CD4-positive, alpha-beta memory T cell (primary cell): ENCODE measurements around the gene CEP97. TPM values are rescaled to one million over a fixed set of nuclear protein-coding genes. Genes with fewer than 3 reads are reported as not detected.

Experiments used
- CTCF ChIA-PET: fragments of 350-600 bp; sonication (Branson Sonifier 250); formaldehyde crosslinking; loops from one replicate; lab custom pipeline; 2021; ENCODE audit warnings: inconsistent platforms; ENCODE audit not compliant: partially characterized antibody; lab: Charles Lee
- POLR2A ChIA-PET: fragments of 350-600 bp; sonication (Branson Sonifier 250); formaldehyde crosslinking; loops from one replicate; lab custom pipeline; 2021; ENCODE audit not compliant: partially characterized antibody; lab: Charles Lee
- DNase-seq, 5 donors: peaks; one replicate each; pipeline versions ENCODE4 v3.0.0 to v3.0.0-alpha.2; 2020 to 2022; ENCODE audit warnings: mixed read lengths in 1 of 5
- H3K27ac ChIP-seq: one replicate; pipeline ENCODE4 v1.7.0; 2013; ENCODE audit warnings: low read depth, low read length
- H3K27me3 ChIP-seq: 2 replicates; pipeline ENCODE4 v1.7.0; 2013; ENCODE audit warnings: mild to moderate bottlenecking, low read length, moderate library complexity; ENCODE audit not compliant: insufficient read depth
- H3K36me3 ChIP-seq: 2 replicates; pipeline ENCODE4 v1.7.0; 2013; ENCODE audit warnings: mild to moderate bottlenecking, low read length, moderate library complexity; ENCODE audit not compliant: insufficient read depth
- H3K4me1 ChIP-seq: 2 replicates; pipeline ENCODE4 v1.7.0; 2013; ENCODE audit warnings: mild to moderate bottlenecking, low read length, moderate library complexity; ENCODE audit not compliant: insufficient read depth
- H3K4me3 ChIP-seq, 2 donors: one replicate each; pipeline ENCODE4 v1.7.0; 2013; ENCODE audit warnings: low read length in 2 of 2, mild to moderate bottlenecking in 1 of 2
- H3K9me3 ChIP-seq, 2 donors: one replicate each; pipeline ENCODE4 v1.7.0; 2013; ENCODE audit warnings: low read length in 2 of 2, control low read depth in 1 of 2; ENCODE audit not compliant: control insufficient read depth in 1 of 2
- H3K27ac Mint-ChIP-seq, 7 donors: one replicate each; pipeline ENCODE4 v1.8.0; 2020 to 2021; ENCODE audit warnings: mixed read lengths in 7 of 7, mild to moderate bottlenecking in 6 of 7, inconsistent platforms in 3 of 7, moderate library complexity in 3 of 7
- H3K27me3 Mint-ChIP-seq, 2 donors: one replicate each; pipeline ENCODE4 v1.8.0; 2020 to 2021; ENCODE audit warnings: mixed read lengths in 2 of 2
- H3K36me3 Mint-ChIP-seq, 2 donors: one replicate each; pipeline ENCODE4 v1.8.0; 2020 to 2021; ENCODE audit warnings: mixed read lengths in 2 of 2, inconsistent platforms in 1 of 2, mild to moderate bottlenecking in 1 of 2
- H3K4me1 Mint-ChIP-seq, 4 donors: one replicate each; pipeline ENCODE4 v1.8.0; 2020 to 2021; ENCODE audit warnings: mixed read lengths in 4 of 4, mild to moderate bottlenecking in 1 of 4
- H3K4me3 Mint-ChIP-seq, 8 donors: one replicate each; pipeline ENCODE4 v1.8.0; 2020 to 2021; ENCODE audit warnings: mixed read lengths in 8 of 8, mild to moderate bottlenecking in 7 of 8, moderate library complexity in 6 of 8, inconsistent platforms in 3 of 8
- H3K9me3 Mint-ChIP-seq, 8 donors: one replicate each; pipeline ENCODE4 v1.8.0; 2020 to 2021; ENCODE audit warnings: mixed read lengths in 8 of 8, mild to moderate bottlenecking in 5 of 8, inconsistent platforms in 3 of 8, moderate library complexity in 1 of 8
- intact Hi-C: fragments of 100-400 bp; cut with micrococcal nuclease; formaldehyde crosslinking; loops from one replicate; pipeline ENCODE4 v1.15.1; 2023
- polyA plus RNA-seq, 2 donors: library from polyadenylated mRNA; unstranded; fragments of 300-500 nt; fragmentation: Illumina TruSeq; gene quantifications; one replicate each; pipeline ENCODE4 v1.2.3, GENCODE V29; 2021
- total RNA-seq, 2 experiments: library from RNA; stranded (reverse); gene quantifications; one replicate each; pipeline ENCODE4 v1.2.3, GENCODE V29; 2021

Gene CEP97
- total and polyA plus RNA-seq, 4 experiments from 2014 or later: 3.7 to 16.8 (median 10.0) TPM

- H3K9me3 ChIP-seq: no peaks in the 10 kb centered on the region
- peak overlapping the region in 4 of 7 donors; percentile 33 to 71 (median 56) for H3K27ac Mint-ChIP-seq
- H3K4me1 ChIP-seq: peaks cover 22% of the 10 kb centered on the region
- H3K27ac ChIP-seq: no peak overlapping the region
- H3K9me3 Mint-ChIP-seq: peaks cover 0 to 1% (median 0%) of the 10 kb centered on the region in 8 donors
- H3K4me1 Mint-ChIP-seq: peaks cover 22 to 48% (median 28%) of the 10 kb centered on the region in 4 donors
- no peaks in the 10 kb centered on the region for H3K27me3 ChIP-seq
- H3K36me3 Mint-ChIP-seq: peaks cover 55 to 64% of the 10 kb centered on the region in 2 donors
- no peak for DNase-seq
- H3K36me3 ChIP-seq: peaks cover 10% of the 10 kb centered on the region
- no peak overlapping the region for H3K4me3 ChIP-seq
- intact Hi-C loops: no loop called here
- H3K27me3 Mint-ChIP-seq: no peaks in the 10 kb centered on the region
- ChIA-PET POLR2A (no interaction called here), CTCF (interaction anchor here (1.0 to 15.7 kb wide), 10 partner anchors 10 to 425 kb away, joined by 3 to 573 read pairs (median 14); partner anchors contain the start of gene CEP97)
- no peak overlapping the region for H3K4me3 Mint-ChIP-seq
Measured at GRCh38 chr3:101801174-101801573, 76.8 kb downstream of the CEP97 start.

GRCh38 chr3:101802179-101802578 lies 77.8 kb downstream of the CEP97 start:
- Histone ChIP-seq H3K9me3 (no peaks in the 10 kb centered on the region), H3K36me3 (peaks cover 10% of the 10 kb centered on the region), H3K4me3 (no peak overlapping the region), H3K27ac (no peak overlapping the region), H3K4me1 (peaks cover 13% of the 10 kb centered on the region), H3K27me3 (no peaks in the 10 kb centered on the region)
- intact Hi-C loops: no loop called here
- Mint-ChIP-seq H3K4me3 (no peak overlapping the region), H3K27ac (peak overlapping the region; percentile 22 to 85 (median 66)), H3K4me1 (peaks cover 14 to 40% (median 21%) of the 10 kb centered on the region in 4 donors), H3K9me3 (no peaks in the 10 kb centered on the region), H3K36me3 (peaks cover 50 to 60% of the 10 kb centered on the region in 2 donors), H3K27me3 (no peaks in the 10 kb centered on the region)
- no peak for DNase-seq
- ChIA-PET CTCF (interaction anchor here (0.6 to 15.7 kb wide), 37 partner anchors 9 to 735 kb away, joined by 3 to 573 read pairs (median 6); partner anchors contain the start of genes CEP97, NFKBIZ and NXPE3), POLR2A (interaction anchor here (1.0 to 1.3 kb wide), 2 partner anchors 23 to 48 kb away, joined by 5 read pairs; partner anchors contain the start of genes NFKBIZ and NXPE3)

- Mint-ChIP-seq H3K27me3 (no peaks in the 10 kb centered on the region), H3K4me3 (peak overlapping the region in 4 of 8 donors; percentile 8 to 66 (median 32)), H3K9me3 (no peaks in the 10 kb centered on the region), H3K36me3 (peaks cover 46 to 62% of the 10 kb centered on the region in 2 donors), H3K4me1 (peaks cover 14 to 36% (median 20%) of the 10 kb centered on the region in 4 donors), H3K27ac (peak overlapping the region; percentile 56 to 85 (median 66))
- peaks cover 13% of the 10 kb centered on the region for H3K4me1 ChIP-seq
- peak overlapping the region; percentile 18 for H3K27ac ChIP-seq
- ChIA-PET CTCF (interaction anchor here (0.6 to 15.7 kb wide), 43 partner anchors 8 to 750 kb away, joined by 3 to 573 read pairs (median 5); partner anchors contain the start of genes CEP97, NFKBIZ and NXPE3), POLR2A (interaction anchor here (1.0 to 1.3 kb wide), 3 partner anchors 24 to 47 kb away, joined by 3 to 5 read pairs (median 5); partner anchors contain the start of genes NFKBIZ and NXPE3)
- H3K4me3 ChIP-seq: no peak overlapping the region
- no peaks in the 10 kb centered on the region for H3K9me3 ChIP-seq
- peak; percentile 64 to 77 (median 71) for DNase-seq
- intact Hi-C loops: loop anchor here (1.0 kb wide), 2 partner anchors 108 to 733 kb away; no protein-coding TSS in a partner anchor
- H3K36me3 ChIP-seq: peaks cover 10% of the 10 kb centered on the region
- no peaks in the 10 kb centered on the region for H3K27me3 ChIP-seq
Measured at GRCh38 chr3:101803173-101803782, 78.9 kb downstream of the CEP97 start.

- H3K27ac ChIP-seq: no peak overlapping the region
- Mint-ChIP-seq H3K27me3 (no peaks in the 10 kb centered on the region), H3K9me3 (no peaks in the 10 kb centered on the region), H3K4me3 (peak overlapping the region in 2 of 8 donors; percentile 36 to 50), H3K27ac (peak overlapping the region in 4 of 7 donors; percentile 40 to 85 (median 78)), H3K36me3 (peaks cover 45 to 62% of the 10 kb centered on the region in 2 donors), H3K4me1 (peaks cover 15 to 38% (median 22%) of the 10 kb centered on the region in 4 donors)
- peaks cover 15% of the 10 kb centered on the region for H3K4me1 ChIP-seq
- peaks cover 10% of the 10 kb centered on the region for H3K36me3 ChIP-seq
- no peaks in the 10 kb centered on the region for H3K9me3 ChIP-seq
- H3K27me3 ChIP-seq: no peaks in the 10 kb centered on the region
- POLR2A ChIA-PET: interaction anchor here (1.2 kb wide), 1 partner anchor 45 kb away, joined by 3 read pairs; no protein-coding TSS in a partner anchor
- no peak overlapping the region for H3K4me3 ChIP-seq
- intact Hi-C loops: loop anchor here (1.0 kb wide), 2 partner anchors 109 to 732 kb away; no protein-coding TSS in a partner anchor
- CTCF ChIA-PET: interaction anchor here (1.0 to 15.7 kb wide), 11 partner anchors 7 to 733 kb away, joined by 3 to 573 read pairs (median 17); partner anchors contain the start of gene NXPE3
- DNase-seq: no peak
Measured at GRCh38 chr3:101803939-101804338, 79.5 kb downstream of the CEP97 start.

GRCh38 chr3:101806491-101806890 lies 82.1 kb downstream of the CEP97 start:
- no peak overlapping the region for H3K4me3 ChIP-seq
- H3K27me3 ChIP-seq: no peaks in the 10 kb centered on the region
- Mint-ChIP-seq H3K36me3 (peaks cover 35 to 52% of the 10 kb centered on the region in 2 donors), H3K9me3 (no peaks in the 10 kb centered on the region), H3K4me3 (peak overlapping the region in 1 of 8 donors; percentile 7), H3K4me1 (peaks cover 23 to 48% (median 30%) of the 10 kb centered on the region in 4 donors), H3K27me3 (no peaks in the 10 kb centered on the region), H3K27ac (peak overlapping the region in 4 of 7 donors; percentile 12 to 19 (median 14))
- intact Hi-C loops: no loop called here
- H3K36me3 ChIP-seq: peaks cover 4% of the 10 kb centered on the region
- ChIA-PET POLR2A (interaction anchor here (2.0 kb wide), 1 partner anchor 418 kb away, joined by 4 read pairs; no protein-coding TSS in a partner anchor), CTCF (interaction anchor here (1.2 to 15.7 kb wide), 7 partner anchors 16 to 865 kb away, joined by 3 to 573 read pairs (median 6); no protein-coding TSS in a partner anchor)
- peaks cover 34% of the 10 kb centered on the region for H3K4me1 ChIP-seq
- no peak for DNase-seq
- H3K27ac ChIP-seq: no peak overlapping the region
- H3K9me3 ChIP-seq: no peaks in the 10 kb centered on the region

GRCh38 chr3:101807888-101808287 lies 83.5 kb downstream of the CEP97 start:
- Histone ChIP-seq H3K36me3 (no peaks in the 10 kb centered on the region), H3K4me1 (peaks cover 29% of the 10 kb centered on the region), H3K9me3 (no peaks in the 10 kb centered on the region), H3K4me3 (no peak overlapping the region), H3K27me3 (no peaks in the 10 kb centered on the region), H3K27ac (no peak overlapping the region)
- peaks cover 23 to 48% (median 30%) of the 10 kb centered on the region in 4 donors for H3K4me1 Mint-ChIP-seq
- H3K9me3 Mint-ChIP-seq: no peaks in the 10 kb centered on the region
- peaks cover 28 to 43% of the 10 kb centered on the region in 2 donors for H3K36me3 Mint-ChIP-seq
- H3K27me3 Mint-ChIP-seq: no peaks in the 10 kb centered on the region
- H3K4me3 Mint-ChIP-seq: no peak overlapping the region
- ChIA-PET CTCF (interaction anchor here (1.3 to 15.7 kb wide), 7 partner anchors 14 to 864 kb away, joined by 3 to 573 read pairs (median 9); no protein-coding TSS in a partner anchor), POLR2A (interaction anchor here (1.0 to 2.7 kb wide), 4 partner anchors 13 to 421 kb away, joined by 3 to 10 read pairs (median 7); no protein-coding TSS in a partner anchor)
- no peak for DNase-seq
- intact Hi-C loops: loop anchor here (2.0 kb wide), 1 partner anchor 43 kb away; no protein-coding TSS in a partner anchor
- no peak overlapping the region for H3K27ac Mint-ChIP-seq
